T-helper 17 cell (primary cell): ENCODE measurements around the gene CDIP1. TPM values are rescaled to one million over a fixed set of nuclear protein-coding genes. Genes with fewer than 3 reads are reported as not detected.

Source experiments
- ATAC-seq: fragments of 150-1000 bp; cut with Tn5 transposase; 2 replicates; pipeline ENCODE4 v1.10.0; 2021; ENCODE audit warnings: mild to moderate bottlenecking, moderate library complexity
- DNase-seq, 3 donors: peaks; one replicate each; pipeline versions ENCODE4 v3.0.0 to v3.0.0-alpha.2; 2020 to 2021
- H3K9me3 ChIP-seq: one replicate; pipeline ENCODE4 v1.7.0; 2013; ENCODE audit warnings: low read length, mild to moderate bottlenecking; ENCODE audit not compliant: control insufficient read depth, poor library complexity, severe bottlenecking
- H3K27ac Mint-ChIP-seq: one replicate; pipeline ENCODE4 v1.8.0; 2022; ENCODE audit warnings: mild to moderate bottlenecking, moderate library complexity, mixed read lengths
- H3K27me3 Mint-ChIP-seq: one replicate; pipeline ENCODE4 v1.8.0; 2022; ENCODE audit warnings: mixed read lengths
- H3K36me3 Mint-ChIP-seq: one replicate; pipeline ENCODE4 v1.8.0; 2022; ENCODE audit warnings: low read depth, mixed read lengths
- H3K4me1 Mint-ChIP-seq: one replicate; pipeline ENCODE4 v1.8.0; 2022; ENCODE audit warnings: mild to moderate bottlenecking, mixed read lengths
- H3K4me3 Mint-ChIP-seq: one replicate; pipeline ENCODE4 v1.8.0; 2022; ENCODE audit warnings: mild to moderate bottlenecking, moderate library complexity, mixed read lengths
- total RNA-seq, 4 donors: library from RNA in 2 of 4; stranded (reverse) in 2 of 4; gene quantifications; one replicate each; pipeline ENCODE4 v1.2.3 and lab custom pipeline; 2022 to 2026

Gene CDIP1
- total RNA-seq, 2 donors from 2014 or later, result 20.2 to 29.5 TPM

GRCh38 chr16:4506450-4506849 lies 32.1 kb downstream of the CDIP1 start:
- no peaks in the 10 kb centered on the region for H3K9me3 ChIP-seq
- Mint-ChIP-seq H3K4me1 (peaks cover 52% of the 10 kb centered on the region), H3K36me3 (peaks cover 4% of the 10 kb centered on the region), H3K27me3 (no peaks in the 10 kb centered on the region), H3K27ac (peak overlapping the region; percentile 97), H3K4me3 (peak overlapping the region; percentile 77)
- DNase-seq (peak; percentile 26 to 35 (median 34)), ATAC-seq (peak; percentile 56)

- H3K4me1 Mint-ChIP-seq, result peaks cover 57% of the 10 kb centered on the region
- H3K36me3 Mint-ChIP-seq, result peaks cover 2% of the 10 kb centered on the region
Measured at GRCh38 chr16:4505356-4506147, 33.0 kb downstream of the CDIP1 start.

GRCh38 chr16:4501071-4501478 lies 37.5 kb downstream of the CDIP1 start:
- Mint-ChIP-seq H3K27me3 (no peaks in the 10 kb centered on the region), H3K36me3 (no peaks in the 10 kb centered on the region), H3K4me1 (peaks cover 75% of the 10 kb centered on the region), H3K27ac (peak overlapping the region; percentile 97), H3K4me3 (no peak overlapping the region)
- no peaks in the 10 kb centered on the region for H3K9me3 ChIP-seq
- DNase-seq (no peak), ATAC-seq (no peak)

More at GRCh38 chr16:4505356-4506147, 33.0 kb downstream of the CDIP1 start:
- DNase-seq (peak; percentile 34 to 62 (median 54)), ATAC-seq (peak; percentile 91)
- Mint-ChIP-seq H3K4me3 (peak overlapping the region; percentile 77), H3K27ac (peak overlapping the region; percentile 97), H3K27me3 (no peaks in the 10 kb centered on the region)
- no peaks in the 10 kb centered on the region for H3K9me3 ChIP-seq

- Mint-ChIP-seq H3K4me1 (peaks cover 70% of the 10 kb centered on the region), H3K27ac (peak overlapping the region; percentile 97), H3K27me3 (no peaks in the 10 kb centered on the region), H3K4me3 (no peak overlapping the region), H3K36me3 (no peaks in the 10 kb centered on the region)
- no peaks in the 10 kb centered on the region for H3K9me3 ChIP-seq
- ATAC-seq, result no peak
- DNase-seq, result no peak
Measured at GRCh38 chr16:4500272-4500671, 38.3 kb downstream of the CDIP1 start.

GRCh38 chr16:4499196-4499555 lies 39.4 kb downstream of the CDIP1 start:
- Mint-ChIP-seq H3K4me1 (peaks cover 73% of the 10 kb centered on the region), H3K27ac (peak overlapping the region; percentile 97)

GRCh38 chr16:4498546-4499195 lies 39.9 kb downstream of the CDIP1 start:
- Mint-ChIP-seq H3K27ac (peak overlapping the region; percentile 97), H3K4me1 (peaks cover 70% of the 10 kb centered on the region), H3K4me3 (peak overlapping the region; percentile 19), H3K36me3 (no peaks in the 10 kb centered on the region), H3K27me3 (no peaks in the 10 kb centered on the region)
- no peaks in the 10 kb centered on the region for H3K9me3 ChIP-seq
- DNase-seq (no peak), ATAC-seq (no peak)

More at GRCh38 chr16:4499196-4499555, 39.4 kb downstream of the CDIP1 start:
- Mint-ChIP-seq H3K4me3 (peak overlapping the region; percentile 19), H3K36me3 (no peaks in the 10 kb centered on the region), H3K27me3 (no peaks in the 10 kb centered on the region)
- no peaks in the 10 kb centered on the region for H3K9me3 ChIP-seq
- ATAC-seq, result no peak
- no peak for DNase-seq

GRCh38 chr16:4496305-4496704 lies 42.3 kb downstream of the CDIP1 start:
- H3K4me3 Mint-ChIP-seq, result no peak overlapping the region
- DNase-seq, result no peak
- H3K27me3 Mint-ChIP-seq, result no peaks in the 10 kb centered on the region
- peaks cover 56% of the 10 kb centered on the region for H3K4me1 Mint-ChIP-seq
- no peaks in the 10 kb centered on the region for H3K36me3 Mint-ChIP-seq
- H3K27ac Mint-ChIP-seq, result peak overlapping the region; percentile 79
- ATAC-seq, result no peak
- no peaks in the 10 kb centered on the region for H3K9me3 ChIP-seq

- Mint-ChIP-seq H3K27me3 (no peaks in the 10 kb centered on the region), H3K27ac (peak overlapping the region; percentile 79), H3K4me3 (no peak overlapping the region), H3K36me3 (no peaks in the 10 kb centered on the region), H3K4me1 (peaks cover 55% of the 10 kb centered on the region)
- H3K9me3 ChIP-seq, result no peaks in the 10 kb centered on the region
- ATAC-seq, result no peak
- no peak for DNase-seq
Measured at GRCh38 chr16:4495766-4496165, 42.8 kb downstream of the CDIP1 start.

- Mint-ChIP-seq H3K27me3 (no peaks in the 10 kb centered on the region), H3K4me3 (no peak overlapping the region), H3K36me3 (no peaks in the 10 kb centered on the region), H3K4me1 (peaks cover 49% of the 10 kb centered on the region), H3K27ac (peak overlapping the region; percentile 45)
- no peaks in the 10 kb centered on the region for H3K9me3 ChIP-seq
- DNase-seq, result no peak
- no peak for ATAC-seq
Measured at GRCh38 chr16:4494746-4495490, 43.7 kb downstream of the CDIP1 start.

GRCh38 chr16:4491898-4492297 lies 46.7 kb downstream of the CDIP1 start:
- no peaks in the 10 kb centered on the region for H3K9me3 ChIP-seq
- Mint-ChIP-seq H3K4me3 (no peak overlapping the region), H3K36me3 (no peaks in the 10 kb centered on the region), H3K27ac (peak overlapping the region; percentile 95), H3K4me1 (peaks cover 40% of the 10 kb centered on the region), H3K27me3 (no peaks in the 10 kb centered on the region)
- DNase-seq, result no peak
- ATAC-seq, result no peak

- ATAC-seq, result no peak
- peak overlapping the region; percentile 81 for H3K4me3 Mint-ChIP-seq
- no peak for DNase-seq
- H3K9me3 ChIP-seq, result no peaks in the 10 kb centered on the region
- peaks cover 5% of the 10 kb centered on the region for H3K36me3 Mint-ChIP-seq
- peaks cover 41% of the 10 kb centered on the region for H3K4me1 Mint-ChIP-seq
- H3K27ac Mint-ChIP-seq, result peak overlapping the region; percentile 95
- H3K27me3 Mint-ChIP-seq, result no peaks in the 10 kb centered on the region
Measured at GRCh38 chr16:4489030-4489429, 49.5 kb downstream of the CDIP1 start.

- H3K36me3 Mint-ChIP-seq, result peaks cover 5% of the 10 kb centered on the region
- no peaks in the 10 kb centered on the region for H3K27me3 Mint-ChIP-seq
- peak overlapping the region; percentile 95 for H3K27ac Mint-ChIP-seq
- no peaks in the 10 kb centered on the region for H3K9me3 ChIP-seq
- peak overlapping the region; percentile 81 for H3K4me3 Mint-ChIP-seq
- DNase-seq, result no peak
- peak; percentile 86 for ATAC-seq
- H3K4me1 Mint-ChIP-seq, result peaks cover 40% of the 10 kb centered on the region
Measured at GRCh38 chr16:4488499-4488967, 50.0 kb downstream of the CDIP1 start.

- DNase-seq (no peak), ATAC-seq (peak; percentile 72)
- Mint-ChIP-seq H3K36me3 (peaks cover 5% of the 10 kb centered on the region), H3K4me3 (peak overlapping the region; percentile 81), H3K27ac (peak overlapping the region; percentile 95), H3K27me3 (no peaks in the 10 kb centered on the region), H3K4me1 (peaks cover 36% of the 10 kb centered on the region)
- no peaks in the 10 kb centered on the region for H3K9me3 ChIP-seq
Measured at GRCh38 chr16:4487955-4488498, 50.5 kb downstream of the CDIP1 start.
